Panc1 (cell line): ENCODE data around the gene PITX2. TPM values are rescaled to one million over a fixed set of nuclear protein-coding genes. Genes with fewer than 3 reads are reported as not detected.

ENCODE experiments used
- ATAC-seq: fragments of 200-7000 bp; cut with Tn5 transposase; 2 replicates; pipeline ENCODE4 v1.9.1; 2020; ENCODE audit warnings: mild to moderate bottlenecking, moderate library complexity
- BruUV-seq: library from RNA; stranded (reverse); fragments of 400-500 nt; replicated peaks from 2 replicates; lab custom pipeline; 2021; lab: Mats Ljungman, UMichigan
- CTCF ChIA-PET: fragments of 300-600 bp; sonication (Branson Sonifier 250); formaldehyde crosslinking; loops from one replicate; lab custom pipeline; 2022; ENCODE audit warnings: antibody characterized with exemption; lab: Charles Lee
- POLR2A ChIA-PET: fragments of 300-600 bp; sonication (Branson Sonifier 250); formaldehyde crosslinking; loops from one replicate; lab custom pipeline; 2022; ENCODE audit warnings: antibody characterized with exemption; lab: Charles Lee
- DNase-seq: peaks from one replicate; pipeline ENCODE4 v3.0.0-alpha.2; 2010; ENCODE audit warnings: low read depth, low spot score
- H3K27ac ChIP-seq: 2 replicates; pipeline ENCODE4 v1.5.1; 2011; ENCODE audit warnings: mild to moderate bottlenecking, low read length, inconsistent platforms
- H3K27me3 ChIP-seq: fragments of 200-500 bp; sonication (Bioruptor generic); 2 replicates; pipeline ENCODE4 v1.6.0; 2014; ENCODE audit warnings: low read length, inconsistent platforms; ENCODE audit not compliant: control insufficient read depth, insufficient read depth
- H3K36me3 ChIP-seq: fragments of 200-500 bp; sonication (Bioruptor generic); 2 replicates; pipeline ENCODE4 v1.5.1; 2014; ENCODE audit warnings: inconsistent platforms, mild to moderate bottlenecking, low read length, moderate library complexity; ENCODE audit not compliant: control insufficient read depth, insufficient read depth
- H3K4me1 ChIP-seq: 2 replicates; pipeline ENCODE4 v1.5.1; 2011; ENCODE audit warnings: inconsistent platforms, mild to moderate bottlenecking, low read length, moderate library complexity; ENCODE audit not compliant: control insufficient read depth, insufficient read depth
- H3K4me3 ChIP-seq, 2 experiments: 2 replicates each; pipeline ENCODE4 v1.5.1; 2011 to 2012; ENCODE audit warnings: low read depth in 2 of 2, low read length in 2 of 2, mild to moderate bottlenecking in 2 of 2, inconsistent platforms in 1 of 2, moderate library complexity in 1 of 2
- H3K9me3 ChIP-seq: fragments of 200-500 bp; sonication (Bioruptor generic); 2 replicates; pipeline ENCODE4 v1.5.1; 2014; ENCODE audit warnings: low read depth, mild to moderate bottlenecking, inconsistent platforms, low read length, moderate library complexity; ENCODE audit not compliant: control insufficient read depth, insufficient read depth
- CTCF ChIP-seq: fragments of 450-650 bp; IDR thresholded peaks from 2 replicates; pipeline ENCODE4 v1.5.1; 2017; ENCODE audit warnings: mild to moderate bottlenecking
- POLR2AphosphoS5 ChIP-seq: IDR thresholded peaks from 2 replicates; pipeline ENCODE4 v1.6.1; 2012; ENCODE audit warnings: mild to moderate bottlenecking, low read depth, low read length, moderate library complexity
- SIN3A ChIP-seq: IDR thresholded peaks from 2 replicates; pipeline ENCODE4 v1.6.1; 2012; ENCODE audit warnings: low read depth, mild to moderate bottlenecking, low read length, moderate library complexity, borderline replicate concordance; ENCODE audit not compliant: insufficient read depth
- TCF7L2 ChIP-seq: IDR thresholded peaks from 2 replicates; pipeline ENCODE4 v1.6.1; 2011; ENCODE audit warnings: mild to moderate bottlenecking, low read depth, low read length, inconsistent platforms
- in situ Hi-C: cut with HindIII; loops from 2 replicates; pipeline ENCODE4 v1.10.0; 2016; ENCODE audit warnings: low sequenced_read_pairs, low pct_unique_long_range_greater_than_20kb
- intact Hi-C: fragments of 100-400 bp; cut with micrococcal nuclease; formaldehyde crosslinking; loops from one replicate; pipeline ENCODE4 v1.10.0; 2022; ENCODE audit not compliant: unreplicated experiment
- total RNA-seq: library from RNA; stranded (reverse); gene quantifications from one replicate; pipeline ENCODE4 v1.2.1, GENCODE V29; 2021; ENCODE audit not compliant: unreplicated experiment
- TF ChIP-seq, protein P1 (sequence below), 2 experiments: IDR thresholded peaks; 2 replicates each; pipeline ENCODE4 v1.6.1; 2011 to 2012; ENCODE audit warnings: low read depth in 2 of 2, control low read depth in 1 of 2, low read length in 1 of 2, mild to moderate bottlenecking in 1 of 2, moderate library complexity in 1 of 2; ENCODE audit not compliant: insufficient read depth in 1 of 2

PITX2 gene
- total RNA-seq, 1 experiment from 2014 or later = 0.44 TPM

GRCh38 chr4:110595583-110595982, 27.3 kb downstream of the PITX2 start:
- Histone ChIP-seq H3K4me3 (no peak overlapping the region), H3K27ac (no peak overlapping the region), H3K4me1 (no peaks in the 10 kb centered on the region), H3K36me3 (no peaks in the 10 kb centered on the region), H3K27me3 (no peaks in the 10 kb centered on the region), H3K9me3 (no peaks in the 10 kb centered on the region)
- in situ Hi-C loops = no loop called here
- TF ChIP-seq TCF7L2 (no peak), POLR2AphosphoS5 (no peak), SIN3A (no peak), CTCF (no peak)
- TF ChIP-seq, protein P1, sequence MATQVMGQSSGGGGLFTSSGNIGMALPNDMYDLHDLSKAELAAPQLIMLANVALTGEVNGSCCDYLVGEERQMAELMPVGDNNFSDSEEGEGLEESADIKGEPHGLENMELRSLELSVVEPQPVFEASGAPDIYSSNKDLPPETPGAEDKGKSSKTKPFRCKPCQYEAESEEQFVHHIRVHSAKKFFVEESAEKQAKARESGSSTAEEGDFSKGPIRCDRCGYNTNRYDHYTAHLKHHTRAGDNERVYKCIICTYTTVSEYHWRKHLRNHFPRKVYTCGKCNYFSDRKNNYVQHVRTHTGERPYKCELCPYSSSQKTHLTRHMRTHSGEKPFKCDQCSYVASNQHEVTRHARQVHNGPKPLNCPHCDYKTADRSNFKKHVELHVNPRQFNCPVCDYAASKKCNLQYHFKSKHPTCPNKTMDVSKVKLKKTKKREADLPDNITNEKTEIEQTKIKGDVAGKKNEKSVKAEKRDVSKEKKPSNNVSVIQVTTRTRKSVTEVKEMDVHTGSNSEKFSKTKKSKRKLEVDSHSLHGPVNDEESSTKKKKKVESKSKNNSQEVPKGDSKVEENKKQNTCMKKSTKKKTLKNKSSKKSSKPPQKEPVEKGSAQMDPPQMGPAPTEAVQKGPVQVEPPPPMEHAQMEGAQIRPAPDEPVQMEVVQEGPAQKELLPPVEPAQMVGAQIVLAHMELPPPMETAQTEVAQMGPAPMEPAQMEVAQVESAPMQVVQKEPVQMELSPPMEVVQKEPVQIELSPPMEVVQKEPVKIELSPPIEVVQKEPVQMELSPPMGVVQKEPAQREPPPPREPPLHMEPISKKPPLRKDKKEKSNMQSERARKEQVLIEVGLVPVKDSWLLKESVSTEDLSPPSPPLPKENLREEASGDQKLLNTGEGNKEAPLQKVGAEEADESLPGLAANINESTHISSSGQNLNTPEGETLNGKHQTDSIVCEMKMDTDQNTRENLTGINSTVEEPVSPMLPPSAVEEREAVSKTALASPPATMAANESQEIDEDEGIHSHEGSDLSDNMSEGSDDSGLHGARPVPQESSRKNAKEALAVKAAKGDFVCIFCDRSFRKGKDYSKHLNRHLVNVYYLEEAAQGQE (IDR thresholded peaks at IDR 0.05; ENCODE audit: insufficient read depth in 1 of 2, low read depth in 2 of 2, low read length in 1 of 2) = no peak
- POLR2A ChIA-PET = no interaction called here
- BruUV-seq = no TSS peak
- intact Hi-C loops = no loop called here
- CTCF ChIA-PET = no interaction called here
- DNase-seq (no peak), ATAC-seq (no peak)

DNA sequence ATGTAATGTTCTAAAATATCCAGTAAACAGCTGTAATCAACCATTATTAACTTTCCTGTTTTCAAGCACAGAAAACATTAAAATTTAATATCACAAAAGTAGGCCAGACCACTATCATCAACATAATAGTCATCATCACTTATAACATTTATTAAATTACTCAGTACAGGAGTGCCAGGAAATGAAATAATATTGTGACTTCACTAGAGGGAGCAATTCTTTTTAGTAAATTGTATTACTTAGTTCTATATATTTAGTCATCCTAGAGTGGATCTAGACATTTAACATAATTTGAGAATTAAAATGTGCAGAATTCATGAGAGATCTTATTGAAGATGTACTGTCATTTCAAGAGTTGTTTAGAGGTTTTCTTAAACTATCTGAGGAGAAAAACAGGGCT, 33.6 kb downstream of the PITX2 start:
- Histone ChIP-seq H3K27ac (no peak overlapping the region), H3K4me3 (no peak overlapping the region), H3K9me3 (no peaks in the 10 kb centered on the region), H3K36me3 (no peaks in the 10 kb centered on the region), H3K4me1 (no peaks in the 10 kb centered on the region), H3K27me3 (no peaks in the 10 kb centered on the region)
- ChIA-PET CTCF (no interaction called here), POLR2A (no interaction called here)
- TF ChIP-seq, protein P1 (IDR thresholded peaks at IDR 0.05; ENCODE audit: insufficient read depth in 1 of 2, low read depth in 2 of 2, low read length in 1 of 2) = no peak
- no peak for TF ChIP-seq POLR2AphosphoS5
- ATAC-seq (no peak), DNase-seq (no peak)
- in situ Hi-C loops (no loop called here), intact Hi-C loops (no loop called here)
- BruUV-seq = no TSS peak
